Measurements from ENCODE around the gene SPOCK1. TPM values are rescaled to one million over a fixed set of nuclear protein-coding genes. Genes with fewer than 3 reads are reported as not detected.

The SPOCK1 gene
- polyA plus RNA-seq, 2 of the 4 experiments (the other 2 are of a cell fraction) = 28.9 to 40.8 TPM

DNA sequence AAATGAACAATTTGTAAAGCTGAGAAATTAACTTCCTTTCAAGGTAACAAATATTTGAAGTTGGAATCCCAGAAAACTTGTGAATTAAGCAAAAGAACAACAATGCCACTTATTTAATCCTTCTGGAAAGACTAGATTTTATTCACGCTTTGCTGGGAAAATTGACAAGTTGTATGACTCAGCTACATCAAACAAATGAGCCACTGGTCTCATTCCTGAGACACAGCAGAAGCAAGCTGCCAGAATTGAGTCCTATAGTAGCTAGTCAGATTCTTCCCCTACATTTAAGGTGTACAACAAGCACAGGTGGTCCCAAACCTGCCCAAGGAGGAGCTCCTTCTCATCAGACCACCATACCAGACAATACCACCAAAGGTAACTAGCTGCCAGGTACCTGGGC is 280.7 kb downstream of the SPOCK1 start:
- Histone ChIP-seq H3K27ac (peak overlapping the region; percentile 33 to 64; a peak in 4 of 6 replicates), H3K4me1 (peaks cover 47% of the 10 kb centered on the region), H3K4me3 (no peak overlapping the region), H3K4me2 (peak overlapping the region; percentile 70), H3K9me3 (no peaks in the 10 kb centered on the region)
- DNase-seq (ENCODE audit: low read depth in 1 of 2, low spot score in 1 of 2) (peak; percentile 16 to 31), FAIRE-seq (no peak), ATAC-seq (peak; percentile 44 to 69; a peak in 3 of 6 replicates)
- TF ChIP-seq FOSL2 (IDR thresholded peaks at IDR 0.05) (peak; percentile 42; the same call in 1 of the 2 replicates), FOSL2 (CRISPR knock-in tag; IDR thresholded peaks at IDR 0.05) (peak; percentile 54), MYC (IDR thresholded peaks at IDR 0.05; ENCODE audit: borderline replicate concordance, low read length) (no peak), JUNB (IDR thresholded peaks at IDR 0.05) (0 out of 2 replicates have a peak, but pooled peaks have one; percentile 35), MAFK (IDR thresholded peaks at IDR 0.05; ENCODE audit: partially characterized antibody) (peak; percentile 1)
- POLR2A ChIA-PET = interaction anchor here (1.1 kb wide), 2 partner anchors 26 to 143 kb away, joined by 3 read pairs; no protein-coding TSS in a partner anchor
- CTCF ChIA-PET = interaction anchor here (0.9 to 2.7 kb wide), 10 partner anchors 9 to 416 kb away, joined by 3 to 15 read pairs (median 4); no protein-coding TSS in a partner anchor
- WGBS (ENCODE audit: missing lambda C conversion rate) = 0% methylated on average over 1 of the region's 1 CpG

- no peaks in the 10 kb centered on the region for H3K9me3 ChIP-seq
- peaks cover 47% of the 10 kb centered on the region for H3K4me1 ChIP-seq
- TF ChIP-seq ZNF302 (CRISPR knock-in tag; IDR thresholded peaks at IDR 0.05) = no peak
- 0 out of 4 replicates have a peak, but pooled peaks of 1 of the 2 experiments have one; percentile 5 for TF ChIP-seq CEBPB (IDR thresholded peaks at IDR 0.05)
- POLR2A ChIA-PET = no interaction called here
- DNase-seq (ENCODE audit: low read depth in 1 of 2, low spot score in 1 of 2) = peak in 1 of 2 experiments; percentile 27
- no peak for FAIRE-seq
- ATAC-seq = peak in 1 of 2 experiments; percentile 16; a peak in 2 of 6 replicates
- peak overlapping the region; percentile 70 for H3K4me2 ChIP-seq
- no peak overlapping the region for H3K4me3 ChIP-seq
- CTCF ChIA-PET = interaction anchor here (0.9 to 2.7 kb wide), 9 partner anchors 9 to 415 kb away, joined by 3 to 15 read pairs (median 5); no protein-coding TSS in a partner anchor
- H3K27ac ChIP-seq = peak overlapping the region in 1 of 2 experiments; percentile 44; a peak in 3 of 6 replicates
- 63% methylated on average over 6 of the region's 6 CpGs for WGBS (ENCODE audit: missing lambda C conversion rate)
These were observed 281.4 kb downstream of the SPOCK1 start for GRCh38 chr5:137217599-137218200.

GRCh38 chr5:137216976-137217598 is 282.0 kb downstream of the SPOCK1 start:
- WGBS (ENCODE audit: missing lambda C conversion rate) = 73% methylated on average over 5 of the region's 5 CpGs
- CTCF ChIA-PET = interaction anchor here (1.2 to 2.7 kb wide), 4 partner anchors 14 to 142 kb away, joined by 3 to 15 read pairs (median 5); no protein-coding TSS in a partner anchor

More at GRCh38 chr5:137216976-137217598, 282.0 kb downstream of the SPOCK1 start:
- no peak for TF ChIP-seq RAD21 (conservative IDR thresholded peaks at IDR 0.05 in 1 of 2, IDR thresholded peaks at IDR 0.05 in 1 of 2)
- TF ChIP-seq TFCP2L1 (CRISPR knock-in tag; IDR thresholded peaks at IDR 0.05) = no peak
- no peak for TF ChIP-seq RFX5 (IDR thresholded peaks at IDR 0.05)
- TF ChIP-seq ZNF302 (CRISPR knock-in tag; IDR thresholded peaks at IDR 0.05) = no peak
- TF ChIP-seq CHD4 (IDR thresholded peaks at IDR 0.05; ENCODE audit: borderline replicate concordance) = no peak
- no peak for TF ChIP-seq HOXA7 (CRISPR knock-in tag; IDR thresholded peaks at IDR 0.05)
- no peak for TF ChIP-seq CTCF (IDR thresholded peaks at IDR 0.05)
- no peak for TF ChIP-seq HES2 (IDR thresholded peaks at IDR 0.05)
- TF ChIP-seq FOSL2 (IDR thresholded peaks at IDR 0.05) = no peak
- no peak for TF ChIP-seq FOSL2 (CRISPR knock-in tag; IDR thresholded peaks at IDR 0.05)
- TF ChIP-seq RNF2 (IDR thresholded peaks at IDR 0.05; ENCODE audit: borderline replicate concordance, low read depth) = no peak
- no peak for TF ChIP-seq FOSB (CRISPR knock-in tag; IDR thresholded peaks at IDR 0.05)
- no peak for TF ChIP-seq MYC (IDR thresholded peaks at IDR 0.05; ENCODE audit: borderline replicate concordance, low read length)
- TF ChIP-seq CEBPB (IDR thresholded peaks at IDR 0.05) = no peak
- TF ChIP-seq, protein P1, sequence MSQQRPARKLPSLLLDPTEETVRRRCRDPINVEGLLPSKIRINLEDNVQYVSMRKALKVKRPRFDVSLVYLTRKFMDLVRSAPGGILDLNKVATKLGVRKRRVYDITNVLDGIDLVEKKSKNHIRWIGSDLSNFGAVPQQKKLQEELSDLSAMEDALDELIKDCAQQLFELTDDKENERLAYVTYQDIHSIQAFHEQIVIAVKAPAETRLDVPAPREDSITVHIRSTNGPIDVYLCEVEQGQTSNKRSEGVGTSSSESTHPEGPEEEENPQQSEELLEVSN (IDR thresholded peaks at IDR 0.05; ENCODE audit: borderline replicate concordance, low read depth) = no peak
- TF ChIP-seq GATA3 (IDR thresholded peaks at IDR 0.05; ENCODE audit: borderline replicate concordance) = no peak
- no peak for TF ChIP-seq POLR2A (IDR thresholded peaks at IDR 0.05; ENCODE audit: low read length)
- POLR2A ChIA-PET = no interaction called here
- no peak for ATAC-seq
- Histone ChIP-seq H3K27ac (peak overlapping the region in 1 of 2 experiments; percentile 44; a peak in 2 of 6 replicates), H3K9me3 (no peaks in the 10 kb centered on the region), H3K4me2 (peak overlapping the region; percentile 70), H3K4me1 (peaks cover 47% of the 10 kb centered on the region), H3K4me3 (no peak overlapping the region)
- DNase-seq (ENCODE audit: low read depth in 1 of 2, low spot score in 1 of 2) = no peak
- FAIRE-seq = no peak
